CD1c-positive myeloid dendritic cell (primary cell): ENCODE measurements around the gene BOC.

Source experiments
- DNase-seq: peaks from one replicate; pipeline ENCODE4 v3.0.0-alpha.2; 2016; ENCODE audit errors: extremely low spot score

Gene BOC

GRCh38 chr3:113247675-113248458, 36.5 kb downstream of the BOC start:
- DNase-seq = no peak

DNA sequence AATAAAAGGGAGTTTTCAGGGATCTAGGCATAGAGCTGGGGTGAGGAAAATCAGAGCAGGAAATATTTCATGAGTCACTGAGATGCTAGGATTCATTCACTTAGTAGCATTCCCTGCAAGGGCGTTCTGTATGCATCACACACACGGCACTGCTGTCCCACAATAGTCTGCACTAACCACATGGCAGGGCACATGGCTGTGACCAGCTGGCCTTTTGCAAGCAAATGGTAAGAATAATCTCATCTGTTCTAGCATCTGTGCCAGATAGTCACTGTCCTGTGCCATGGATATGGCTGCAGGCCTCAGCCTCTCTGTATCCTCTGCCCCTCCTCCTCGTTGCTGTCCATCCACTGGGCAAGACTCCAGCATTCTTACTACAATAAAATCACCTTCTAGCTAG, 37.8 kb downstream of the BOC start:
- no peak for DNase-seq

DNA sequence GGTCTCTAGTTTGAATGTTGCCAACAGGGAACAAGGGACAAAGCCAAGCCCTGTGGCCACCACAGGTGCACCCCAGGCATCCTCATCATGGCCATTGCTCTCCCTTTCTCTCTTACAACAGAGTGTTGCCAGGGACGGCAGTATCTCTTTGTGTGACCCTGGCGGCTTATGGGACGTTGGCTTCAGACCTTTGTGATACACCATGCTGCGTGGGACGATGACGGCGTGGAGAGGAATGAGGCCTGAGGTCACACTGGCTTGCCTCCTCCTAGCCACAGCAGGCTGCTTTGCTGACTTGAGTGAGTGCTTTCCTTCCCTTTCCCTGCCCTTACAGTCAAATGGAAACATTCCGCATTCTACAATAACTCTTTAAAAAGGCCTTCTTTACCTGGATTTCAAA, 38.2 kb downstream of the BOC start:
- no peak for DNase-seq

DNA sequence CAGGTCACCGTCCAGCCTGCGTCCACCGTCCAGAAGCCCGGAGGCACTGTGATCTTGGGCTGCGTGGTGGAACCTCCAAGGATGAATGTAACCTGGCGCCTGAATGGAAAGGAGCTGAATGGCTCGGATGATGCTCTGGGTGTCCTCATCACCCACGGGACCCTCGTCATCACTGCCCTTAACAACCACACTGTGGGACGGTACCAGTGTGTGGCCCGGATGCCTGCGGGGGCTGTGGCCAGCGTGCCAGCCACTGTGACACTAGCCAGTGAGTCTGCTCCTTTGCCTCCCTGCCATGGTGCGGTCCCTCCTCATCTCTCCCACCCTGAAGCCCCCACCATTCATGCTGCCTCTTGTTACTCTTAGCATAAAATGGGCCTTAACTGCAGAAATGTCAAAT, 39.2 kb downstream of the BOC start:
- no peak for DNase-seq

GRCh38 chr3:113251817-113252216, 40.5 kb downstream of the BOC start:
- no peak for DNase-seq

DNA sequence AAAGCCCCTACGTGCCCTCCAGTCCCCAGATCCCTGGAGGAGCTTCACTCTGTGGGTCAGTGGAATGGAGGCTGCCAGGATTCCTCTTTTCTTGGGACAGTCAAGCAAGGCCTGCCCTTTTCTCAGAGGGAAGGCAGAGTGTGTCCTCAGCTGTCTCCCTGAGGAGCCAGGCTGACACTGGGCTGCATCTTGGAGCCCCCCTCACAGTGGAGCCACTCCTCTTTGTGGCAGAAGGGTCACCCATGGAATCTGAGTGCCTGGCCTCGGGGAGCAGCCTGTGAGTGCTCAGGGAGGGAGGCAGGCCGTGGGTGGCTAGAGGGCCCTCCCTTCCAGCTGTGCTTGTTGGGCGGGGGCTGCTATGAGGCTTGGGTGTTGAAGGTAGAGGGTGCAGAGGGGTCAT, 41.2 kb downstream of the BOC start:
- no peak for DNase-seq

DNA sequence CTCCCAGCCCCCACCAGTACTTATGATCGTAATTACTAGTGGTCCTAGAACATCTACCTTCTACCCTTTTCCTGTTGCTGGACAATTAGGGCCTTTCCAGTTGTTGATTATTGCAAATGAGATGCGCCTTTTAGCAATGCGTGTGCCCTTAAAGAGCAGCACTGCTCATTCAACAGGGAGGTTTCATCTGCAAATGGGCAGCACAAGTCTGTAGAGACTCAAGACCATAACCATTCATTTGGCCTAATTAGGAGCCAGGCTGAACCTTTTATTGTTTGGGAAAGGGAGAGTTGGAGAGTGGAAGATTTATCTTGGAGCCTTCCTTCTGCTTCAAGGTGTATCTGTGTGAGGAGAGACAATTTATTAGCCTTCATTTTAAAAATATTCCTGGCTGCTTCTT, 42.3 kb downstream of the BOC start:
- no peak for DNase-seq

- peak; percentile 53 for DNase-seq
These were observed 43.0 kb downstream of the BOC start for GRCh38 chr3:113254171-113254947.

- peak; percentile 70 for DNase-seq
These were observed 43.9 kb downstream of the BOC start for GRCh38 chr3:113255100-113255853.

GRCh38 chr3:113255854-113256615, 44.7 kb downstream of the BOC start:
- peak; percentile 86 for DNase-seq

DNA sequence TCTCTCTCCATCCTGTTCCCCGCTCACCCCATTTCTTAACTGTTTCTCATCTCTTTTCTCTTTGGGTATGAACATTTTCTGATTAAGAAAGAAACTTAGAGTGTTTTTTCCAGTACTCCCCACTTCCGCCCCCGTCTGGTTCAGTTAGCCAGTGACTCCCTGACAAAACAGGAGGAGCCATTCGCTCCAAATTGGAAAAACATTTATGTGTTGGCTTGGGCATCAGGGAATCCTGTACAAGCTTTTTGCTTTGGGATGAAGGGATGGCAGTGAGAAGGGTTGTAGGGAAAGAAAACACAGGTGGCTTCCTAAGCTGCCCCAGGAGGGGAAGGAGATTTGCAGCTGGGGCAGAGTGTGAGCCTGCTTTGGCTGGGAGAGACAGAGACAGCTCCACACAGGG, 47.0 kb downstream of the BOC start:
- DNase-seq = no peak

GRCh38 chr3:113259196-113259595, 47.8 kb downstream of the BOC start:
- no peak for DNase-seq

GRCh38 chr3:113261063-113261625, 49.8 kb downstream of the BOC start:
- no peak for DNase-seq

DNA sequence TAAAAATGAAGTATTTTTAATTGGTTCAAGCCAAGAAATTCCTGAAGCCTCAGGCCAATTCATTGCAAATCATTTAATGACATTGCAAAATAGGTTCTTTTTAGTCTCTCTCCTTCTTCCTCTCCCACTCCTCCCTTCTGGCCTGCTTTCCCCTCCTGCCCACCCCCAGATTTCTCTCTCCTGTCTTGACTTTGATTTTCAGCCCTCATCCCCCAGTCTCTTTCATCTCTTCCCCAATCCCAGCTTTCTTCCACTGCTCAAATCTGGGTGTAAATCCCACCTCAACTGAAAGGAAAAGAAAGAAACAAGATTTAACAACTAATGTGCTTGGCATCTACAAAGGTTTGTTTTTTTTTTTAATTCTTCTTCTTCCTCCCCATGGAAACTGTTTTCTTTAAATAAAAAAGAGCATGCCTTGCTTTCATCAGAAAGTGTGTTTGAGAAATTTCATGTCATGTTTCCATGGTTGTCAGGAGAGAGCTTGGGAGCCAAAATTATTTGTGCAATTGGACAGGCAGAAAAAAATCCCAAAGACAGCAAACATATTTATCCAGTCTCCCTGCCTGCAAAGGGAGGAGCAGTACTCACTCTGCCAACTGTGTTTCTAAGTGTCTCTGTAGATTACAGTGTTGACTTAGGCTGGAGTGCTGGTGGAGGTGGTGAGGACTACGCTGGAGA, 50.4 kb downstream of the BOC start:
- no peak for DNase-seq

- no peak for DNase-seq
These were observed 50.9 kb downstream of the BOC start for GRCh38 chr3:113262304-113262665.

GRCh38 chr3:113263020-113263419, 51.7 kb downstream of the BOC start:
- DNase-seq = no peak

DNA sequence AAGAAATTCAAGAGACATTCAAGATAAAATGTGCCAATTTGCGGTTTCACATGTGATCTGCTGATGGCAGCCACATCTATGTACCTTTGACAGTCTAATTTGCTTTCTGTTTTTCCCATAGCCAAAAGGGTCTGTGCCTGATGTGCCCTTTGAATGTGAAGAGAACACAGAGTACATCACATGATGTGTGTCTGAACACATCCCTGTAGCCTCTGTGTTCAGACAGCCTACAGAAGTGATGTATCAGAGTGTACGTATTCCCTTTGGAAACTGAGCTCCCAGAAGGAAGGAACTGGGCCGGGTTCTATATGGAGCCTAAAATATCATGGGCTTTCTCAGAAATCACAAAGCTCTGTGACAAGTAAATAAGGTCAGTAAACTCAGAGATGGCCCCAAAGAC, 52.4 kb downstream of the BOC start:
- DNase-seq = no peak

DNA sequence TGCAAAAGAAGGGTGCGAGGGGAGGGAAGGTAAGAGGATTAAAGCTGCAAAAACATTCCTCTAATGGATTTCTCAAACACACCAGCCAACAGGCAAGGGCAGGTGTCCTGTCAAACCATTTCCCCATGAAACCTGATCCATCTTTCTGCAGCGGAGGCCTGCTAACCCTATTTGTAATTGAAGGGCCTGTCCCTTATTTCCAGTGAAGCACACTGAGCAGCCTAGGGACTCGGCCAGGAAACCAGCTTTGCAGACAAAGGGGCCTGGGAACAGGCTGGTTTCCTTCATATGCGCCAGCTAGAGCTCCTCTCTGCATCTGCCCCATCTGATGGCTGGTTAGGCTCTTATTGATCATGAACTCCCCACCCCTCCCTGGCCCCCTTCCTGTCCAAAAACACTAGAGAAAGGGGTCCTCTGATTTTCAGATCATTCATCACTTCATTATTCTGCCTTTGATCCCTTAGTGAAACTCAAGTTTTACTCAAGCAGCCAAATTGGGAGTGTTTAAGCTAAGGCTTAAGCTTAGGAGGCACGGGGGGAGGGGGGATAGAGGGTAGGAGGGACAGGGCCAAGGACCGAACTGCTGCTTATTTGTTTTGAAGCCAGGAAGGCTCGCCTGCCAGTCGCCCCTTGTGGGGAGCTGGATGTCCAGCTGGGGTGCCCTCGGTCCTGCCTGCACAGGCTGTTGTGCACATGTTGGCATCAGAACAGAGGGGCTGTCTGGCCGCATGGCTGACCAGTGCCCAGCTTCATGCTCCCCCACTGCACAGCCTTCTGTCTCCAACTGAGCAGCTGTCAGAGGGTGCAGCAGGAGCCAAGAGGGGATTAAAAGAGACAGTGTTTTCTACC, 53.1 kb downstream of the BOC start:
- DNase-seq = no peak

DNA sequence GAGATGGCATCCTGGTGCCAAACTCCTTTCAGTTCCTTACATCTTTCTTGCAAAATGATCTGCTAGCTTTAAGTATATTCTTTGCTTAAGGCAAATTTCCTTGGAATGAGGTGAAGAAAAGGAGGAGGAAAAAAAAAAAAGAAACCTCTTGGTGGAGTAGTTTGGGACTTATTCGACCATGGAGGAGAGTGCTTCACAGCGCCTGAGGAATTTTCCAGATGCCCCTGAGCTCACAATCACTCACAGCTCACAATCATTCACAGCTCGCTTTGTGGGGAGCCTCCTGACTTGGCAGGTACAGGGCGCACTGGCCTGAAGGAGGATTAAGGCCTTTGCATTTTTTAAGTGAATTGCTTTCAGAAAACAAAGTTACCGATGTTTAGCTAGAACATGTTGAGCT, 53.9 kb downstream of the BOC start:
- DNase-seq = no peak

DNA sequence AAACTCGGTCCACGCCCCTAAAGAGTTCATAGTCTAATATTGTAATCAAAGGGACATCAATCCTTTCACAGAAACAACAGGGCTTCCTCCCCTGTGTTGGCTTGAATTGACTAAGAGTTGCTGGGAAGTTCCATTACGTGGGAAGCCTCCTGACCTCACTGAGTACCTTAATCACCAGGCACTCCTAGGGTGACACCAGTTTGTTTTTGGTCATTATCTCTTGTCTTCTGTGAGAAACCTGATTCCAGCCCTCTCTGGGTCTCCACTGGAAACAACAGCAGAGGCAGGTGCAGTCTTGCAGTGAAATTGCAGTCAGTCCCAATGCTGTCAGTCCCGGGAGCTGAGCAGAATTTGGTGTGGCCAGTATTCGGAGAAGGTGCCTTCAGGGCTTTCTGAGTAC, 55.4 kb downstream of the BOC start:
- DNase-seq = no peak
